ENCODE results near the gene MYLK.

DNA sequence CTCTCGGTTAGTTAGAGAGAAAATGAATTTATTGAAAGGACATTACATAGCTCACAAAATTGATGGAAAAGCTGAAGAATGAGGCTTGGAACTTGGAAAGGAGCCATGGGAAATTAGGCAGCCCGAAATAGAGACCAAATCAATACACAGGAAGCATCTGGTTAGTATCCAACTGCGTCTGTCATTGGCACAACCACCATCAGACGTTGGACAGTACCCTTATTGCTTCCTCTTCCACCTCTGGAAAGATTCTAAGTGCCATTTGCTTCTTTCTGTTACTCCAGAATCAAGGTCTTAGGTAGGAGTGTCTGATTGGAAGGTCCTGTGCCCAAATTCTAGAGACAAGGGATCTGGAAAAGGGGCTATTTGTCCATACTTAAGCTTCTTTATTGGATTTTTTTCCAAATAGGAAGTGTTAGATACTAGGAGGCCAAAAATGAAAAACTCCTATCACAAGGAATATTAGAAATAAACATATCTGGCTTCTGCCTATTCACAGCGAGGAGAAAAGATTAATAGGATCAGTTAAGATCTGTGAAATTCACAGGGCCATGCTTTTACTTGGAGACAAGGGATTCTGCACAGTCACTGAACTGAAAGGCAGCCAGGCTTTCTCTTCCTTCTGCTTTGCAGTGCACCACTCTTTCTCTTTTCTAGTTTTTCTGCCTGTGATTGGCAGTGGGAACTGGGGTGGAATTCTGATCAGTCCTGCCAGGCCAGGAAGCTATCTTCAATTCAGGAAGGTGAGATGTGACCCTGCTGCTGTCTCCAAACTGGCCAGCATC lies 288.5 kb downstream of the MYLK start:
- TF ChIP-seq POLR2A (IDR thresholded peaks at IDR 0.05) (no peak), EP300 (IDR thresholded peaks at IDR 0.05) (no peak)
- TF ChIP-seq, protein P1, sequence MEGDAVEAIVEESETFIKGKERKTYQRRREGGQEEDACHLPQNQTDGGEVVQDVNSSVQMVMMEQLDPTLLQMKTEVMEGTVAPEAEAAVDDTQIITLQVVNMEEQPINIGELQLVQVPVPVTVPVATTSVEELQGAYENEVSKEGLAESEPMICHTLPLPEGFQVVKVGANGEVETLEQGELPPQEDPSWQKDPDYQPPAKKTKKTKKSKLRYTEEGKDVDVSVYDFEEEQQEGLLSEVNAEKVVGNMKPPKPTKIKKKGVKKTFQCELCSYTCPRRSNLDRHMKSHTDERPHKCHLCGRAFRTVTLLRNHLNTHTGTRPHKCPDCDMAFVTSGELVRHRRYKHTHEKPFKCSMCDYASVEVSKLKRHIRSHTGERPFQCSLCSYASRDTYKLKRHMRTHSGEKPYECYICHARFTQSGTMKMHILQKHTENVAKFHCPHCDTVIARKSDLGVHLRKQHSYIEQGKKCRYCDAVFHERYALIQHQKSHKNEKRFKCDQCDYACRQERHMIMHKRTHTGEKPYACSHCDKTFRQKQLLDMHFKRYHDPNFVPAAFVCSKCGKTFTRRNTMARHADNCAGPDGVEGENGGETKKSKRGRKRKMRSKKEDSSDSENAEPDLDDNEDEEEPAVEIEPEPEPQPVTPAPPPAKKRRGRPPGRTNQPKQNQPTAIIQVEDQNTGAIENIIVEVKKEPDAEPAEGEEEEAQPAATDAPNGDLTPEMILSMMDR (IDR thresholded peaks at IDR 0.05): no peak

Measured in tibial nerve (tissue), 4 donors.